Testis (tissue), 2 donors: ENCODE results near the gene NOC2L.

Source experiments
- CTCF ChIP-seq, 3 experiments: fragments of 450-650 bp in 2 of 3; fragments of 200-600 bp in 1 of 3; sonication (generic) in 1 of 3; IDR thresholded peaks; one replicate each; pipeline ENCODE4 v1.5.1; 2016 to 2019; ENCODE audit warnings: antibody characterized with exemption in 3 of 3, mild to moderate bottlenecking in 2 of 3, moderate library complexity in 1 of 3
- POLR2A ChIP-seq: fragments of 450-650 bp; IDR thresholded peaks from one replicate; pipeline ENCODE4 v1.6.1; 2017; ENCODE audit warnings: antibody characterized with exemption, mild to moderate bottlenecking, moderate library complexity

- no peak for TF ChIP-seq CTCF (IDR thresholded peaks at IDR 0.05)
- TF ChIP-seq POLR2A, result no peak
Observed at GRCh38 chr1:897226-897625, 61.8 kb downstream of the NOC2L start.
